ENCODE data around the gene PARN. TPM values are rescaled to one million over a fixed set of nuclear protein-coding genes. Genes with fewer than 3 reads are reported as not detected.
"Not testable (repeated sequence)": the region's sequence is repeated elsewhere in the genome, so short reads cannot be mapped to it uniquely, and the experiment has no call there.

PARN gene
- total and polyA plus RNA-seq, 7 donors: 10.3 to 20.9 (median 14.1) TPM

DNA sequence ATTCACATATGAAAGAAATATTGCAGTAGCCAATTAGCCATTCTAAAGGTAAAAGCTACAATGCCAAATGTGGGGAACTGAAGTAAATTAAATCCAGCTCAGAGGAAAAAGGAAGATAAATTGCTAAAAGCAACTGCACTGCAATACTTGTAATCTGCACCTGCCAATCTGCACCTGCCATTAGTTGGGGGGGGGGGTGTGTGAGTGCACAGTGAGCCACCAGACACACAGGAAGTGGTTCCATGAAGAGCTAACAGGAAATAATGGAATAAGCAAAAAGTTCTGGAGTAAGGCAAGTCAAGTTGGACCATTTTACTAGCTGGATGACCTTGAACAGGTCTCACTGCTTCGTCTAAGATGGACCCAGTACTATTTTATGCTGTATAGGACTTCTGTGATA is 191.8 kb downstream of the PARN start:
- no peak for ATAC-seq
- H3K4me3 ChIP-seq: no peak overlapping the region
- H3K9me3 ChIP-seq: no peaks in the 10 kb centered on the region
- TF ChIP-seq, protein P1, sequence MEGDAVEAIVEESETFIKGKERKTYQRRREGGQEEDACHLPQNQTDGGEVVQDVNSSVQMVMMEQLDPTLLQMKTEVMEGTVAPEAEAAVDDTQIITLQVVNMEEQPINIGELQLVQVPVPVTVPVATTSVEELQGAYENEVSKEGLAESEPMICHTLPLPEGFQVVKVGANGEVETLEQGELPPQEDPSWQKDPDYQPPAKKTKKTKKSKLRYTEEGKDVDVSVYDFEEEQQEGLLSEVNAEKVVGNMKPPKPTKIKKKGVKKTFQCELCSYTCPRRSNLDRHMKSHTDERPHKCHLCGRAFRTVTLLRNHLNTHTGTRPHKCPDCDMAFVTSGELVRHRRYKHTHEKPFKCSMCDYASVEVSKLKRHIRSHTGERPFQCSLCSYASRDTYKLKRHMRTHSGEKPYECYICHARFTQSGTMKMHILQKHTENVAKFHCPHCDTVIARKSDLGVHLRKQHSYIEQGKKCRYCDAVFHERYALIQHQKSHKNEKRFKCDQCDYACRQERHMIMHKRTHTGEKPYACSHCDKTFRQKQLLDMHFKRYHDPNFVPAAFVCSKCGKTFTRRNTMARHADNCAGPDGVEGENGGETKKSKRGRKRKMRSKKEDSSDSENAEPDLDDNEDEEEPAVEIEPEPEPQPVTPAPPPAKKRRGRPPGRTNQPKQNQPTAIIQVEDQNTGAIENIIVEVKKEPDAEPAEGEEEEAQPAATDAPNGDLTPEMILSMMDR (IDR thresholded peaks at IDR 0.05): no peak
- H3K36me3 ChIP-seq (ENCODE audit: insufficient read depth in 1 of 2, low read depth in 1 of 2): no peaks in the 10 kb centered on the region
- intact Hi-C loops (cut with DNase I): loop anchor here in 1 of 2 donors (5.0 to 10.0 kb wide), 2 partner anchors 87 to 131 kb away; no protein-coding TSS in a partner anchor
- 43 to 76% (median 62%) methylated on average over 1 of the region's 1 CpG for WGBS, 3 donors
- peak overlapping the region; percentile 10 for H3K27ac ChIP-seq
- DNase-seq: no peak
- no peaks in the 10 kb centered on the region for H3K27me3 ChIP-seq (ENCODE audit: insufficient read depth in 3 of 3, low read length in 2 of 3)
- H3K4me1 ChIP-seq: peaks cover 28% of the 10 kb centered on the region

- Histone ChIP-seq H3K27ac (peak overlapping the region; percentile 83), H3K9me3 (no peaks in the 10 kb centered on the region), H3K27me3 (ENCODE audit: insufficient read depth in 3 of 3, low read length in 2 of 3) (no peaks in the 10 kb centered on the region), H3K36me3 (ENCODE audit: insufficient read depth in 1 of 2, low read depth in 1 of 2) (no peaks in the 10 kb centered on the region), H3K4me3 (peak overlapping the region; percentile 40), H3K4me1 (peaks cover 28% of the 10 kb centered on the region)
- TF ChIP-seq, protein P1 (IDR thresholded peaks at IDR 0.05): no peak
- ATAC-seq (no peak), DNase-seq (no peak)
- WGBS, 3 donors: 34 to 61% (median 40%) methylated on average over 7 of the region's 7 CpGs
- intact Hi-C loops (cut with DNase I): loop anchor here in 1 of 2 donors (5.0 to 10.0 kb wide), 2 partner anchors 87 to 130 kb away; no protein-coding TSS in a partner anchor
Measured at GRCh38 chr16:14437426-14437825, 192.6 kb downstream of the PARN start.

DNA sequence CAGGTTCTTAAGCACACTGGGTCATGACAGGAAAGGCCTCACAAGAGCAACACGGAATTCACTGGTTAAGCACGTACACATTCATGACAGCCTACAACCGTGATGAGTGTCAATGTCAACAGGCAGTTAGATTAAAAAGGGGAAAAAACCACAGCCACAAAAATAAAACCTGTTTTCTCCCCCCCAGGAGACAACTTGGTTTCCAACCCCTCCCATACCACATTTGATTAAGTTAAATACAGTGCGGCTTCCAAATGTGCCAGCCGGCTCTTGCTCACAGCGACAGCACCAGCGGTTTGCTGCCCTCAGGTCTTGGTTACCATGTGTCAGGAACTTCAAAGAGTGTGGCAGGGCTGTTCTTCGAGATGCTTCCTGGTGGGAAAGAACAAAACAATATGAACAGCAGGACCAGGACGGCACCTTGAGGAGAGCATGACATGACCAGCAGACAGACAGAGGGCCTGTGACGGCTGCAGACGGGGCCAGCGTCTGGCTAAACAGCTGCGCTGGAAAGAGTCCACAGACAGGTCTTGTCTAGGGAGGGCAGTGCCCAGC is 193.6 kb downstream of the PARN start:
- peak; percentile 43 to 83 for DNase-seq
- Histone ChIP-seq H3K9me3 (no peaks in the 10 kb centered on the region), H3K36me3 (ENCODE audit: insufficient read depth in 1 of 2, low read depth in 1 of 2) (no peaks in the 10 kb centered on the region), H3K4me3 (peak overlapping the region; percentile 40), H3K4me1 (peaks cover 20% of the 10 kb centered on the region), H3K27ac (peak overlapping the region; percentile 83), H3K27me3 (ENCODE audit: insufficient read depth in 3 of 3, low read length in 2 of 3) (no peaks in the 10 kb centered on the region)
- ATAC-seq: peak; percentile 95 to 98 (median 96)
- TF ChIP-seq, protein P1 (IDR thresholded peaks at IDR 0.05): no peak
- WGBS, 3 donors: 35 to 56% (median 41%) methylated on average over 13 of the region's 13 CpGs
- intact Hi-C loops (cut with DNase I): loop anchor here in 1 of 2 donors (5.0 to 10.0 kb wide), 2 partner anchors 88 to 129 kb away; no protein-coding TSS in a partner anchor

DNA sequence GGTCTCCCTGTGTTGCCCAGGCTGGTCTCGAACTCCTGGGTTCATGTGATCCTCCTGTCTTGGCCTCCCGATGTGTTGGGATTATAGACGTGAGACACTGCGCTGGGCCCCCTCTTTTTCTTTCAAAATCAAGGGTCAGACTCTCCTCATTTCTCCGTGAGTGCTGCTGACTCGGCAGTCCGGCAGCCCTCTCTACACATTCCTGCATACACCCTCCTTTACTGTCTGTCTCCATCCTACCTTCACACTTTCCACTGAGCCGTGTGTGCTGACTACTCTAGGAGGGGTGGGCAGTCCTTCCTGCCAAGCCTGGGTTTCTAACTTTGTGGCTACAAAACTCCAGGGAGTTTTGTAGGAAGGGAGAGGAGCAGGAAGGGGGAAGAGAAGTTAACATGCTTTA is 195.2 kb downstream of the PARN start:
- ATAC-seq (no peak), DNase-seq (no peak)
- Histone ChIP-seq H3K27me3 (ENCODE audit: insufficient read depth in 3 of 3, low read length in 2 of 3) (no peaks in the 10 kb centered on the region), H3K4me3 (no peak overlapping the region), H3K27ac (peak overlapping the region; percentile 39), H3K4me1 (peaks cover 15% of the 10 kb centered on the region), H3K9me3 (no peaks in the 10 kb centered on the region), H3K36me3 (ENCODE audit: insufficient read depth in 1 of 2, low read depth in 1 of 2) (no peaks in the 10 kb centered on the region)
- intact Hi-C loops (cut with DNase I): loop anchor here in 1 of 2 donors (5.0 to 10.0 kb wide), 2 partner anchors 90 to 128 kb away; no protein-coding TSS in a partner anchor
- 89 to 92% (median 91%) methylated on average over 8 of the region's 8 CpGs for WGBS, 3 donors
- TF ChIP-seq, protein P1 (IDR thresholded peaks at IDR 0.05): no peak

- peak; percentile 74 to 86 (median 80) for ATAC-seq
- 54 to 79% (median 55%) methylated on average over 13 to 14 of the region's 14 CpGs for WGBS, 3 donors
Measured at GRCh38 chr16:14428971-14429637, 201.0 kb downstream of the PARN start.

More at GRCh38 chr16:14428971-14429637, 201.0 kb downstream of the PARN start:
- DNase-seq; H3K4me1 ChIP-seq; H3K27me3 ChIP-seq (ENCODE audit: insufficient read depth in 3 of 3, low read length in 2 of 3); intact Hi-C loops (cut with DNase I); H3K36me3 ChIP-seq (ENCODE audit: insufficient read depth in 1 of 2, low read depth in 1 of 2); H3K9me3 ChIP-seq: not testable (repeated sequence)
- Histone ChIP-seq H3K27ac (peak overlapping the region; percentile 72), H3K4me3 (peak overlapping the region; percentile 0)

Data from psoas muscle (tissue), 8 donors.